ENCODE data around the gene PLEKHA6.

PLEKHA6 gene

DNA sequence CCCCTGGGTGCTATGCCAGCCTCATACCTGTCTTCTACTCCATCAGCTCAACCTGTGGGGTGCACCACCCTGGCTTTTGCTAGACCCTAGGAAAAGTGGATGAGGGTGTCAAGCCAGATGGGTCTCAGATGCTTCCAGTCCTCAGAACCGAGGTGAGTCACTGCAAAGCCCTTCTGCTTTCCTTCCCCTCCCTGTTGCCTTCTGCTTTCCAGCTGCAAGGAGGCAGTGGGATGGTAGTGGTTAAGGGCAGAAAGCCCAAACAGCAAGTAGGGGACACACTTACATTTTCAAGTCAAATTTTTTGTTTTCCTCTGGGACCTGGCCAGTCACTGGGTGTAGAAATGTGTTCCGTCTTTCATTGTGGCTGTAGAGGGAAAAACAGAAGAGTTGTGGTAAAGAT is 85.3 kb downstream of the PLEKHA6 start:
- no peak for DNase-seq (ENCODE audit: extremely low read depth, low read depth)
- TF ChIP-seq, protein P1, sequence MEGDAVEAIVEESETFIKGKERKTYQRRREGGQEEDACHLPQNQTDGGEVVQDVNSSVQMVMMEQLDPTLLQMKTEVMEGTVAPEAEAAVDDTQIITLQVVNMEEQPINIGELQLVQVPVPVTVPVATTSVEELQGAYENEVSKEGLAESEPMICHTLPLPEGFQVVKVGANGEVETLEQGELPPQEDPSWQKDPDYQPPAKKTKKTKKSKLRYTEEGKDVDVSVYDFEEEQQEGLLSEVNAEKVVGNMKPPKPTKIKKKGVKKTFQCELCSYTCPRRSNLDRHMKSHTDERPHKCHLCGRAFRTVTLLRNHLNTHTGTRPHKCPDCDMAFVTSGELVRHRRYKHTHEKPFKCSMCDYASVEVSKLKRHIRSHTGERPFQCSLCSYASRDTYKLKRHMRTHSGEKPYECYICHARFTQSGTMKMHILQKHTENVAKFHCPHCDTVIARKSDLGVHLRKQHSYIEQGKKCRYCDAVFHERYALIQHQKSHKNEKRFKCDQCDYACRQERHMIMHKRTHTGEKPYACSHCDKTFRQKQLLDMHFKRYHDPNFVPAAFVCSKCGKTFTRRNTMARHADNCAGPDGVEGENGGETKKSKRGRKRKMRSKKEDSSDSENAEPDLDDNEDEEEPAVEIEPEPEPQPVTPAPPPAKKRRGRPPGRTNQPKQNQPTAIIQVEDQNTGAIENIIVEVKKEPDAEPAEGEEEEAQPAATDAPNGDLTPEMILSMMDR (IDR thresholded peaks at IDR 0.05; ENCODE audit: low read depth, low read length), result no peak

DNA sequence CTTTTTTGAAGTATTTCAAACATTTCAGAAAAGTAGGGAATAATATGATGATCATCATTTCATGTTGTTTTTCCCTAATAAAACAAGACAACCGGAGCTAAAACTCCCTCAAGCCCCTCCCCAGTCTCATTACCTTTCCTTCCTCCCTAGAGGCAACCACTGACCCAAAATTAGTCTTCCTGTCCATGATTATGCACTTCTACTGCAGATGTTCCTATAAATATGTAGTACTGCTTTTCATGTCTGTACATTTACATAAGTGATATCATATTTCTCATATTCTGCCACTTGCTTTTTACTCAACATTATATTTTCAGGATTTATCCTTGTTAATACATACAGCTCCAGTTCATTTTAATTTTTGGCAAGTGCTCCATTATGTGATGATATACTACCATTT is 87.2 kb downstream of the PLEKHA6 start:
- DNase-seq (ENCODE audit: extremely low read depth, low read depth), result no peak
- TF ChIP-seq, protein P1 (IDR thresholded peaks at IDR 0.05; ENCODE audit: low read depth, low read length), result no peak

DNA sequence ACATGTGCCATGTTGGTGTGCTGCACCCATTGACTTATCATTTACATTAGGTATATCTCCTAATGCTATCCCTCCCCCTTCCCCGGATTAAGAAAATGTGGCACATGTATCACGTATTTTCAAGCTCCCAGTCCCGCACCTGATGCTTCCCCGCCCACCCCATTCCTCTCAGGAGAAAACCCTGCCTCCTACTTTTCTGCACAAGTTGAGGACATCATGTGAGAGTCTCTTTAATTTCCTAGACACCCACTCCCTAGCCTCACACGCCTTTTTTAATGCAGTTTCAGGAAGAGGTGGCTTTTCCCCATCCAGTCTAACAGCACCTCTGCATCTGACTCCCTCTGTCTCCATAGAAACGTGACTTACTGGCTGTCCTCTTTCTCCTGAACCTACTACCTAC is 87.8 kb downstream of the PLEKHA6 start:
- DNase-seq (ENCODE audit: extremely low read depth, low read depth), result no peak
- TF ChIP-seq, protein P1 (IDR thresholded peaks at IDR 0.05; ENCODE audit: low read depth, low read length), result no peak

DNA sequence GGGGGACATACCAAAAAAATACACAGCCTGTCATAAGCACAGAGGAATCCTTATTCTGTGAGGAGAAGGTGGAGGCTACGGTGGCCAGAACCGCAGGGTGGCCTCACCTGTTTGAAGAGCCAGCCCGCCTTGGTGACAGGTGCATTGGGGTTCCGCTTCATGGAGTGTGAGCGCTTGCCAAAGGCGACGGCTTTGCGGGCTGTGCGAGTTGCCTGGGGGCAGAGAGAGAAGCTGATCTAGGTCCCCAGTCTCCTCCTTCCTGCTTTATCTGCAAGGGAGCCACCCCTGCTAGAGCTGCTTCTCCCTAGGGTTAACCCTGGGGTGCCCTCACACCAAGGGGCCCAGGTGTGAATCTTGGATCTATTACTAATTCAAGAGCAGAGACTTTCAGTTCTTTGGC is 91.6 kb downstream of the PLEKHA6 start:
- TF ChIP-seq, protein P1 (IDR thresholded peaks at IDR 0.05; ENCODE audit: low read depth, low read length), result no peak
- no peak for DNase-seq (ENCODE audit: extremely low read depth, low read depth)

DNA sequence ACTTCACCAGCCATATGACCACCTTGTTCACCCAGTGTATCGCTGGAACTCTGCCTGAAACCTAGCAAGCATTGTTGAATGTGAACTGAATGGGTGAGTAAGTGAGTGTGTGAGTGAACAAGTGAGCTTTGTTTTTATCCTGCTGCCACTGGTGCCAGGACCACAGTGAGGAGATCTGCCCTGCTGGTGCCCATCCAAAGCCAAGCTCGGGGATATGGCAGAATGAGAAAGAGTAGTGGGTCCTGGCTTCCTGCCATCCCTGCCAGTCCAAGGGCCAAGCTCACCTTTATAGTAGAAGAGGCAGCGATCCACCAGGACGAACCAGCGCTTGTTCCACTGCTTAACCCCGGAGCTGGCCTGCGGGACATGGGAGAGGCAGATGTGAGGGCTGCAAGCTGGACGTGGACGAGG is 92.5 kb downstream of the PLEKHA6 start:
- TF ChIP-seq, protein P1 (IDR thresholded peaks at IDR 0.05; ENCODE audit: low read depth, low read length), result no peak
- DNase-seq (ENCODE audit: extremely low read depth, low read depth), result no peak

DNA sequence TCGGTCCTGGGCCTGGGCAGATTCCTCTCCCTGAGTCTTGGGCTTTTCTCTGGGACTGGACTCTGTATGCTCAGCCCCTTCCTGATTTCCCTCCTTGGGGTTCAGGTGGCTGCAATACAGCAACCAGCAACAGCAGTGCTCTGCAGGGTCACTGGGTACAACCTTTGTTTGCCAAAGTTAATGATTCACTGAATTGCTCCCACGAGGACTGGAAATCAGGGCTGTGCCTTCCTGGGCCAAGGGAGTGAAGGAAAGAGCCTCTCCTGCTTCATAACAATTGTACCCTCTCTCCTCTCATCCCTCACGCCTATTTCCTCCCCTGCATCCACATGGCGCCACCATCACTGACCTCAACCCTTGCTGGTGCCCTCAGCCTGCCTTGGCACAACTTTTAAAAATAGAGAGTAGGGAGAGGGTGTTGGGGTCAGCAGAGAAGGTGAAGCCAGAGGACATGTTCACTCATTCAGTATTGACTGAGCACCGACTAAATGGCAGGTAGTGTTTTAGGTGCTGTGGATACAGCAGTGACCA is 93.2 kb downstream of the PLEKHA6 start:
- no peak for DNase-seq (ENCODE audit: extremely low read depth, low read depth)
- TF ChIP-seq, protein P1 (IDR thresholded peaks at IDR 0.05; ENCODE audit: low read depth, low read length), result no peak

DNA sequence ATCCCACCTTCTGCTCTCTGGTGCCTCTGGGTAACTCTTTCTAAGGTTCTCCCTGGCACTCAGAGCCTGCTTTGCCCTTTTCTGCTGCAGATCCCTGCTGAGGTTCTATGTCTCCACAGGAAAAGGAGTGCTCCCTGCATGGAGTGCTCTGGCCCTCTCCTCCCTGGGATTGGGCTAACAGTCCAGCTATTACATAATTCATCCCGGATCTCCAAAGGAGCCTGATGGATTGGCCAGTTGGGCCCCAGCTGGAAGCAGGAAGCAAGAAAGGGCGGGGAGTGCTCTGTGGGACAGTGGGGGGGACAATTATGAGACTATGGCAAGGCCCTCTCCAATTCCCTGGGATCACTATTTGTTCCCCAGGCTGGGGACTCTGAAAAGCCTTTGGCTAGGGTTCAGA is 94.1 kb downstream of the PLEKHA6 start:
- DNase-seq (ENCODE audit: extremely low read depth, low read depth), result no peak
- TF ChIP-seq, protein P1 (IDR thresholded peaks at IDR 0.05; ENCODE audit: low read depth, low read length), result no peak
